GM12878 (cell line): ENCODE results near the gene FSIP1. TPM values are rescaled to one million over a fixed set of nuclear protein-coding genes. Genes with fewer than 3 reads are reported as not detected.

Experiments used
- ATAC-seq: fragments of 200-7000 bp; cut with Tn5 transposase; 3 replicates; pipeline ENCODE4 v1.9.1; 2020; ENCODE audit warnings: mild to moderate bottlenecking, moderate library complexity
- BruUV-seq: library from RNA; stranded (reverse); fragments of 400-500 nt; replicated peaks from 2 replicates; lab custom pipeline; 2021; lab: Mats Ljungman, UMichigan
- CTCF ChIA-PET: fragments of 300-600 bp; sonication (Branson Sonifier 250); formaldehyde crosslinking; extraction: SDS; loops from one replicate; lab custom pipeline; 2021; ENCODE audit warnings: inconsistent platforms; lab: Yijun Ruan, JAX
- POLR2A ChIA-PET: fragments of 350-600 bp; formaldehyde crosslinking; extraction: SDS; loops from one replicate; lab custom pipeline; 2021; ENCODE audit warnings: inconsistent platforms; lab: Charles Lee
- RAD21 ChIA-PET: fragments of 300-600 bp; sonication (Branson Sonifier 250); formaldehyde crosslinking; loops from one replicate; lab custom pipeline; 2023; ENCODE audit warnings: antibody characterized with exemption; ENCODE audit not compliant: unreplicated experiment; lab: Charles Lee
- SMC1A ChIA-PET: fragments of 300-600 bp; sonication (Branson Sonifier 250); formaldehyde crosslinking; loops from one replicate; lab custom pipeline; 2023; ENCODE audit not compliant: unreplicated experiment, uncharacterized antibody; lab: Charles Lee
- DNase-seq: peaks from one replicate; pipeline ENCODE4 v3.0.0-alpha.2; 2011; ENCODE audit warnings: low read depth, low spot score
- FAIRE-seq: peaks from 3 replicates; lab custom pipeline; 2011; peaks lifted over from hg19 to GRCh38; lab: Jason Lieb, UNC
- H2AFZ ChIP-seq: 2 replicates; pipeline ENCODE4 v1.6.0; 2011; ENCODE audit warnings: low read depth, low read length, control low read depth; ENCODE audit not compliant: control insufficient read depth
- H3K27ac ChIP-seq: 2 replicates; pipeline ENCODE4 v1.5.1; 2011; ENCODE audit warnings: control low read depth; ENCODE audit not compliant: control insufficient read depth, insufficient read depth
- H3K27me3 ChIP-seq, 2 experiments: replicated peaks in 1 of 2; 2 replicates each; pipeline versions ENCODE4 v1.6.0 to v1.6.1; 2011; ENCODE audit warnings: low read length in 1 of 2; ENCODE audit not compliant: control insufficient read depth in 2 of 2, insufficient read depth in 2 of 2
- H3K36me3 ChIP-seq, 2 experiments: 2 replicates each; pipeline ENCODE4 v1.5.1; 2011; ENCODE audit warnings: low read length in 1 of 2; ENCODE audit not compliant: control insufficient read depth in 2 of 2, insufficient read depth in 2 of 2
- H3K4me1 ChIP-seq: 2 replicates; pipeline ENCODE4 v1.6.1; 2011; ENCODE audit warnings: mild to moderate bottlenecking, low read length, moderate library complexity, mixed read lengths; ENCODE audit not compliant: control insufficient read depth, insufficient read depth
- H3K4me2 ChIP-seq: 2 replicates; pipeline ENCODE4 v1.6.0; 2011; ENCODE audit warnings: control low read depth; ENCODE audit not compliant: control insufficient read depth, insufficient read depth
- H3K4me3 ChIP-seq: fragments of 200-600 bp; sonication (generic); 2 replicates; pipeline ENCODE4 v1.5.1; 2016
- H3K79me2 ChIP-seq: 2 replicates; pipeline ENCODE4 v1.6.0; 2011; ENCODE audit warnings: low read length; ENCODE audit not compliant: control insufficient read depth, insufficient read depth
- H3K9ac ChIP-seq: 2 replicates; pipeline ENCODE4 v1.8.0; 2011; ENCODE audit warnings: low read length, control low read depth, mixed read lengths; ENCODE audit not compliant: control insufficient read depth, insufficient read depth
- H3K9me3 ChIP-seq: replicated peaks from 3 replicates; pipeline ENCODE4 v1.5.1; 2011; ENCODE audit warnings: mild to moderate bottlenecking, low read length; ENCODE audit not compliant: control insufficient read depth, insufficient read depth
- H4K20me1 ChIP-seq: 2 replicates; pipeline ENCODE4 v1.6.0; 2011; ENCODE audit not compliant: control insufficient read depth, insufficient read depth
- BHLHE40 ChIP-seq, 2 experiments: fragments of 450-650 bp in 1 of 2; IDR thresholded peaks; 2 replicates each; pipeline ENCODE4 v1.6.1; 2011 to 2017; ENCODE audit warnings: low read depth in 2 of 2, borderline replicate concordance in 1 of 2, improper control_type of control experiment in 1 of 2, low read length in 1 of 2, mild to moderate bottlenecking in 1 of 2
- CBX3 ChIP-seq: fragments of 200-600 bp; sonication (generic); IDR thresholded peaks from 2 replicates; pipeline ENCODE4 v1.6.1; 2016; ENCODE audit warnings: low read depth, borderline replicate concordance
- CBX5 ChIP-seq: sonication (generic); IDR thresholded peaks from 2 replicates; pipeline ENCODE4 v1.6.1; 2016; ENCODE audit warnings: low read depth, moderate library complexity, mild to moderate bottlenecking, inconsistent platforms
- CHD2 ChIP-seq: IDR thresholded peaks from 2 replicates; pipeline ENCODE4 v1.6.1; 2011; ENCODE audit warnings: low read depth, low read length, improper control_type of control experiment, borderline replicate concordance
- POLR2AphosphoS5 ChIP-seq: IDR thresholded peaks from 2 replicates; pipeline ENCODE4 v1.6.1; 2011; ENCODE audit warnings: mild to moderate bottlenecking, low read length, inconsistent platforms
- RAD51 ChIP-seq: fragments of 450-650 bp; IDR thresholded peaks from 2 replicates; pipeline ENCODE4 v1.6.1; 2016; ENCODE audit warnings: moderate library complexity, mild to moderate bottlenecking, inconsistent platforms
- WGBS: methylation state at CpG from one replicate; pipeline ENCODE4 v1.1.6; 2016; ENCODE audit warnings: low lambda C conversion rate; ENCODE audit not compliant: insufficient replicate concordance, insufficient coverage; ENCODE audit errors: missing lambda C conversion rate; 5-methylcytosine and 5-hydroxymethylcytosine counted together
- in situ Hi-C: fragments of 300-500 bp; cut with MboI; formaldehyde crosslinking; loops from 9 replicates; pipeline ENCODE4 v1.14.3; 2018; ENCODE audit warnings: mixed read lengths
- intact Hi-C: fragments of 100-400 bp; cut with micrococcal nuclease; formaldehyde crosslinking; loops from one replicate; pipeline ENCODE4 v1.14.2; 2022; ENCODE audit not compliant: unreplicated experiment
- polyA plus RNA-seq, 11 experiments: library from polyadenylated mRNA; depleted of rRNA in 4 of 11; unstranded in 6 of 11; stranded (reverse) in 5 of 11; fragments of >200 nt; fragmentation: Nextera tagmentation in 4 of 11; fragmentation: Illumina TruSeq in 1 of 11; extraction: Ambion mirVana in 4 of 11; extraction: Trizol in 1 of 11; gene quantifications; 1 replicate in 1 of 11; 2 replicates in 10 of 11; pipeline versions ENCODE4 v1.2.1 to v1.2.3, GENCODE V29; 2011 to 2016; ENCODE audit warnings: inconsistent platforms in 2 of 11, missing spikeins in 2 of 11, low read depth in 1 of 11
- total RNA-seq, 4 experiments: library from RNA; depleted of rRNA in 3 of 4; stranded (reverse); fragments of >200 nt in 3 of 4; fragmentation: Illumina TruSeq in 1 of 4; extraction: Trizol in 1 of 4; gene quantifications; 2 replicates each; pipeline versions ENCODE4 v1.2.1 to v1.2.3, GENCODE V29; 2013 to 2021

FSIP1 gene
- total and polyA plus RNA-seq, 10 of the 15 experiments (the other 5 are each of a cell fraction or from before 2014, with no cell fraction given) = 0.15 to 0.67 (median 0.35) TPM

GRCh38 chr15:39774688-39775267 lies 7.9 kb downstream of the FSIP1 start:
- in situ Hi-C loops = no loop called here
- H3K4me2 ChIP-seq = 0 out of 2 replicates have a peak overlapping the region, but pooled peaks have one; percentile 66
- FAIRE-seq (no peak), DNase-seq (no peak), ATAC-seq (peak; percentile 74)
- no peaks in the 10 kb centered on the region for H3K9me3 ChIP-seq
- TF ChIP-seq RAD51 = no peak
- TF ChIP-seq CBX5 = no peak
- peak; percentile 27 to 66; a peak in 1 of 4 replicates for TF ChIP-seq BHLHE40 (IDR thresholded peaks at IDR 0.05; ENCODE audit: borderline replicate concordance in 1 of 2, low read depth in 2 of 2, low read length in 1 of 2)
- TF ChIP-seq CHD2 = 0 out of 2 replicates have a peak, but pooled peaks have one; percentile 17
- no peak for TF ChIP-seq POLR2AphosphoS5
- TF ChIP-seq CBX3 = no peak
- peak overlapping the region; percentile 91 for H2AFZ ChIP-seq
- intact Hi-C loops = no loop called here
- BruUV-seq = no TSS peak
- POLR2A ChIA-PET = interaction anchor here (0.7 to 1.3 kb wide), 2 partner anchors 8 to 408 kb away, joined by 3 read pairs; partner anchors contain the start of gene FSIP1
- CTCF ChIA-PET = interaction anchor here (0.6 to 1.2 kb wide), 9 partner anchors 9 to 1939 kb away, joined by 3 to 6 read pairs (median 3); partner anchors contain the start of gene FSIP1
- H3K27me3 ChIP-seq = no peaks in the 10 kb centered on the region
- peak overlapping the region; percentile 18; the same call in 1 of the 2 replicates for H3K27ac ChIP-seq
- no peak overlapping the region for H3K9ac ChIP-seq
- no peaks in the 10 kb centered on the region for H4K20me1 ChIP-seq
- no peaks in the 10 kb centered on the region for H3K79me2 ChIP-seq
- WGBS = 70% methylated on average over 3 of the region's 3 CpGs
- peaks cover 11% of the 10 kb centered on the region for H3K4me1 ChIP-seq
- RAD21 ChIA-PET = interaction anchor here (0.8 kb wide), 1 partner anchor 13 kb away, joined by 3 read pairs; no protein-coding TSS in a partner anchor
- H3K36me3 ChIP-seq = no peaks in the 10 kb centered on the region
- H3K4me3 ChIP-seq = no peak overlapping the region
- SMC1A ChIA-PET = interaction anchor here (0.7 to 3.6 kb wide), 6 partner anchors 8 to 82 kb away, joined by 3 to 28 read pairs (median 5); partner anchors contain the start of gene FSIP1
